Superior temporal gyrus (tissue), 1 donor: Measurements from ENCODE around the gene WNK2.

ENCODE experiments used
- DNase-seq: peaks from one replicate; pipeline ENCODE4 v3.0.0-alpha.2; 2016; ENCODE audit errors: extremely low spot score

WNK2 gene

GRCh38 chr9:93295031-93295430 lies 111.1 kb downstream of the WNK2 start:
- peak; percentile 30 for DNase-seq

GRCh38 chr9:93295456-93296076 lies 111.6 kb downstream of the WNK2 start:
- DNase-seq: no peak

DNA sequence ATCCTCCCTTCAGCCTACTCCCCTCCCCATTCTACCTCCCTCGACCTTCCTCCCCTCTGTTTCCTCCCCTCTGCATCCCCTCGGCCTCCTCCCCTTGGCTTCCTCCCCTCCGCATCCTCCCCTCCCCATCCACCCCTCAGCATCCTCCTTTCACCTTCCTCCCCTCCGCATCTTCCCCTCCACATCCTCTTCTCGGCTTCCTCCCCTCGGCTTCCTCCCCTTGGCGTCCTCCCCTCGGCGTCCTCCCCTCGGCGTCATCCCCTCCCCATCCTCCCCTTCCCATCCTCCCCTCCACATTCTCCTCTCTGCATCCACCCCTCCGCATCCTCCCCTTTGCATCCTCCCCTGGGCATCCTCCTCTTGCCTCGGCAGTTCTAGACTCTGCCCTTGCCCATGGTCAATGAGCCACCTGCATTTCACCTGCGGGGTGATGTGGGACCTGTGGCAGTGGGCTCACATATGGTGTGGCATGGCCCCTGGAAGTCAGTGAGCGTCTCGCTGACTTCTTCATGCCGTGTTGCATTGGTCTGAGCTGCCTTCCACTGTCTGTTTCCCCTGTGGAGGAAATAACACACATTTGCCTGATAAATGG lies 113.0 kb downstream of the WNK2 start:
- no peak for DNase-seq

DNA sequence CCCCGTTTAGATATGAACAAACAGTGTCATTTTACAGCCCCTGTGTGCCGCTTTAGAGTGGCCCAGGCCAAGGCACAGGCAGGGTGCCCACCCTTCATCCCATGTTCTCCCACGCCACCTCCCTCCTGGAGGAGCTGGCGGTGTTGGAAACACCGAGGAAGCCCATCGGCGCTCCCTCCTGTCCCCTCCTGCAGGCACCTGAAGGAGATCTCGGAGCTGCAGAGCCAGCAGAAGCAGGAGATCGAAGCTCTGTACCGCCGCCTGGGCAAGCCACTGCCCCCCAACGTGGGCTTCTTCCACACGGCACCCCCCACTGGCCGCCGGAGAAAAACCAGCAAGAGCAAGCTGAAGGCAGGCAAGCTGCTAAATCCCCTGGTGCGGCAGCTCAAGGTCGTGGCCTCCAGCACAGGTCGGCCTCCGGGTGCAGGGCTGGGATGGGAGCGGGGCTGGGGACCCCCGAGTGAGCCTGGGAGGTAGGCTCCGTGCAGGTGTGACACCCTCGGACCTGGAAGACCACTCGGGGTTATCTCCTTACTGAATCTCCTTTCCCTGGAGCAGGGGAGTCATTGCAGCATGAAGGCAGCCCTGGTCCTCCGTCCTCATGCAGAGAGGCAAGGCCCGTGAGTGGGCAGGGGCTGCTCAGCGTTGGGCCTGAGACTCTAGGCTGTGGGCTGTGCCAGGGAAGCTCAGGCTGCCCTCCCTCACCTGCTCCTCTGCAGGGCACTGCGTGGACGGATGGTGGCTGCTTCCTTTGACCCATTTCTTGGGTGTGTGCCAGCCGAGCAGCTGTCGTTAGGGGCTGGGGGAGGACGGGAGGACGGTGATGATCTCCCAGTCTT lies 113.9 kb downstream of the WNK2 start:
- no peak for DNase-seq

GRCh38 chr9:93298498-93299417 lies 114.8 kb downstream of the WNK2 start:
- DNase-seq: no peak

DNA sequence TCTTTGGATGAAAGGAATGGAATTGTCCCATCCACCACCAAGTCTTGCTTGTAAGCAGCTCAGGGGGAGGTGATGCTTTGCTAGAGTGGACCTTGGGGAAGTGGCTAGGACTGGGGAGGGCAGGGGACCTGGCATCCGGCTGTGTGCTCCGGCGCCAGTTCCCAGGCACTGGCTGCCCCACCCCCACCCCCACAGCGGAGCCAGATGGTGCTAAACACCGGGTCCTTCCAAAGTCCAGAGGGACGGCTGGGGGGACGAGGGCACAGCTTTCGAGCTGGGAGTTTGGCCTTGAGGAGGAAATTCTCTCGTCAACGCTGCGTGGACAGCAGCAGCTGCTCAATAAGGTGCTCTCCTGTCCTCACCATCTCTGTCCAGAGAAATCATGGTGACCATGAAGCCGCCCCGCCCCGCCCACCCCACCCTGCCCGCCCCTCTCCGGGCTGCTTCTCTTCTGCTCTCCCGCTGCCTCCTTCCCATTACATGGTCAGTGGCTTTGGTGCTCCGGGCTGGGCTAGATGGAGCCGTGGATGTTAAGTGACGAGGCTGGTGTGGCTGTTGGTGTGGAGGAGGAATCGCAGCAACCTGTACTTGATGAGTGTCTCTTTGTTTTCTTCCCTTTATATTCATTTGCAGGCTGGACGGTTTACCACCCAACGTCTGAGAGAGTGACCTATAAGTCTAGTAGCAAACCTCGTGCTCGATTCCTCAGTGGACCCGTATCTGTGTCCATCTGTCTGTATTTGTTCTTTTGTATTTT lies 115.7 kb downstream of the WNK2 start:
- no peak for DNase-seq

- no peak for DNase-seq
These were observed 116.2 kb downstream of the WNK2 start for GRCh38 chr9:93300175-93300572.

- no peak for DNase-seq
These were observed 116.7 kb downstream of the WNK2 start for GRCh38 chr9:93300585-93301081.

DNA sequence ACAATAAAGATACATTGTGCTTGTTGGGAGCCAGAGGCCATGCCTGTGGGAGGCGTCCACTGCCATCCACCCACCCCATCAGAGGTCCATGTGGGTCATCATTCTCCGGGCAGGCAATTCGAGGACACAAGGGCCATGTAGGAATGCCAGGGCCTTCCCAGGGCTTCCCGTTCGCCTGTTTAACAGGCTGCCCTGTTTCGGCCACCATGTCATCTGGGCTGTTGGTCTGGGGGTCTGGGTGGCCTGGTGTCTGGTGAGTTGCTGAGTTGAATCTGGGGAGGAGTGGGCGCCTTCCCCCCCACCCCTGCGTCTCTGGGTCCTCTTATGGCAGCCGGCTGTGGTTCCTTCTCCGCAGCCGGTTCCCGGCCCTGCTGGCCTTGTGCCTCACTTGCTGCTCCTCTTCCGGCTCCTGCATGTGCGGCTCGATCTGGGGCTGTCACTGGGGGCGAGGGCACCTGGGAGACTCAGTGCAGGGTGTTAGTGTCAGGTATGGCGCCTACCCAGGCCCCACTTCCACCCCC lies 117.4 kb downstream of the WNK2 start:
- DNase-seq: no peak

DNA sequence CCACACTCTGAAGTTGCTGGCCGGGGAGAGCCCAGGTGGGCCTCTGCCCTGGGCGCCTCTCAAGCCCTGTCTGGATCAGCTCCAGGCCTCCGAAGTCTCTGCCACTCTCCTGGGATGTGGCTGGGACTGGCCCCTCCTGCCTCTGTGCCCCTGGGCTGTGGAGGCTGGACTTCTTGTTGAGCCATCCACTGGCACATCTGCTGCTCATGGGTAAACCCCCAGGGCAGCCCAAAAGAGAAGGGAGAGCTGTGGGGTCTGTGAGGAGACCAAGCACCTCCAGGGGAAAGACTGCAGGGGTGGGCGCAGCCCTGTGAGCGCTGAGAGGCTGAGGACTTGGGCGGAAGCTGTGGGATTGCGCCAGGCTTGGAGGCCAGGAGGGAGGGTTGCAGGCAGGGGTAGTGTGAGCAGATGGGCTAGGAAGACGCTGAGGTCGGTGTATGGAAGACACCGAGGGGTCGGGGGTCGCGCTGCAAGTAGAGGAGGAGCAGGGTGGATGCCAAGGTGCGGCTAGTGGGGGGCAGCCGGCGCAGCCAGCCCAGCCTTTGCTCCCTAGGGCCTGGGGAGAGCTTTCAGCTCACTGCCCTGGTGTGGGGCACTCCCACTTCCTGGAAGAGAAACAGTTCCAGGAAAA lies 118.1 kb downstream of the WNK2 start:
- no peak for DNase-seq

DNA sequence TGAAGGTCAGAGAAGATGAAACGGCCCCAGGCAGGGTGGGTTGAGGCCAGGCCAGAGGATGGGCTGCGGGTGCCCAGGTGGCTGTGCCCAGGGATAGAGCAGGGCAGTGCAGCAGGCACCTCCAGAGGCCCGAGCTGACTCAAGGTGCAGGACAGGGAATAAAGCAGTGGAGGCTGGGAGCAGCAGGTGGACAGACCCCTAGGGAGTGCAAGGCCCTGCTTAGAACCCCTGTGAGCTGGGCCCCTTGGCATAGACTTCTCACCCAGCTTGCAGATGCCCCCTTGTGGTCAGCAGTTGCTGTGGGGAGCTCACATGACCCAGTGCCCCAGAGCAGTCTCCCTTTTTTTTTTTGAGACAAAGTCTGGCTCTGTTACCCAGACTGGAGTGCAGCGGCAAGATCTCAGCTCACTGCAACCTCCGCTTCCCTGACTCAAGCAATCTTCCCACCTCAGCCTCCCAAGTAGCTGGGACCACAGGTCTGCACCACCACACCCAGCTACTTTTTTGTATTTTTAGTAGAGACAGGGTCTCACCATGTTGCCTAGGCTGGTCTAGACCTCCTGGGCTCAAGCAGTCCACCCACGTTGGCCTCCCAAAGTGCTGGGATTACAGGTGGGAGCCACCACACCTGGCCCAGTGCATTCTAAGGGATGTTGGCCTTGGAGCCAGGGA lies 118.8 kb downstream of the WNK2 start:
- DNase-seq: no peak

- DNase-seq: no peak
These were observed 119.4 kb downstream of the WNK2 start for GRCh38 chr9:93303258-93303771.

DNA sequence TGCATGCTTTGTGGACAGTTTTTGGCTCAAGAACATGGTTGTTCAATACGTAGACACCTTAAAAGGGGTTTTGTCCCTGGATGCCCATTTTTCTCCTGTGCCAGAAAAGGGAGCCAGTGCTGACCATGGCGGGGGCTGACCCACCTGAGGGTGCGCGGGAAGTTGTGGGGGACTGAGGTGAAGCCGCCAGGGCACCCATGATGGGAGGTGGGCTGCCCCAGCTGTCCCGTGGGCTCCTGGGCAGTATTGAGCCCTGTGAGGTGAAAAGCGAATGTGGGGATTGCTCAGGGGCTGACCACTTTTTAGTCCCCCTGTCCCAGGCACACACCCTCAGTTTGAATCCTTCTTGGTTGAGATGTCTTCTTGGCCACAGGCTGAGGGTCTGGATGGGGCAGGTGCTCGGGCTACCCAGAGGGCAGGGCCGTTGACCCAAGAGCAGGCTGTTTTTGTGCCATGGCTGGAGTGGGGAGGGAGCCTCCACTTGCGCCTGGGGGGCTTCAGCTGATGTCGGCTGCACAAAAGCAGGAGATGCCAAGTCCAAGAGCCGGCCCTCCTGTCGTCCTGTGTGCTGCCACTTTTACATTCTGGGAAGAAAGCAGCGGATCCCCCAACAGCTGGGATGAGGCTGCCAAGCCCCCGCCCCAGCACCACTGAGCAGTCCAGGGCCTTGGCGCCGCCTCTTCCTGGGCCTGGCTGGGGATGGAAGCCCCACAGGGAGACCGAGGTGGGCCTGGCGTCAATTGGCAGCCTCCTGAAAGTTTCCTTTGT lies 120.1 kb downstream of the WNK2 start:
- DNase-seq: no peak

- DNase-seq: peak; percentile 73
These were observed 120.9 kb downstream of the WNK2 start for GRCh38 chr9:93304574-93305496.

GRCh38 chr9:93305497-93306020 lies 121.6 kb downstream of the WNK2 start:
- DNase-seq: no peak

- DNase-seq: no peak
These were observed 122.1 kb downstream of the WNK2 start for GRCh38 chr9:93306081-93306480.

DNA sequence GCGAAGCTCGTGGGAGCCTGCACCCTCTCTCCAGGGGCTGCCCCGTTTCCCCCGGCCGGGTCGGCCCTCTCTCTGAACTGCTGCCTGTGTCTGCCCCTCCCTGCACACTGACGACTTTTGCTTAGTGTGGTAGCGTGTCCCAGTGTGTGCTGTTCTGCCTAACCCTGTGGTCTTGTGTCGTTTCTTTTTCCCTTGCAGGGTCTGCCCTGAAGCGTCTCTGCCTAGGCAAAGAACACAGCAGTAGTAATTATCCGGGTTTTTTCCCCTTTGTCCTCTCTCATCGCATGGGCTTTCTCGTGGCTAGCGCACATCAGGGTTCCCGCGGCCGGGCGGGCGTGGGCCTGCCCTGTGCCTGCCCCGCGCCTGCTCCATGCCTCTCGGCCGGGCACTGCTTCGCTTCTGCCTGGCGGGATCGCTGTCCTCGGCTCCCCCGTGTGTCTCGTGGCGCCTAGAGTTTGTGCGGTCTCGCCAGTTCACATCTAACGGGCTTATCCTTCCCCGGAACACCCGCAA lies 122.7 kb downstream of the WNK2 start:
- no peak for DNase-seq
